ENCODE results near the gene MAN1A2.
"Not testable (repeated sequence)": the region's sequence is repeated elsewhere in the genome, so short reads cannot be mapped to it uniquely, and the experiment has no call there.

MAN1A2 gene

DNA sequence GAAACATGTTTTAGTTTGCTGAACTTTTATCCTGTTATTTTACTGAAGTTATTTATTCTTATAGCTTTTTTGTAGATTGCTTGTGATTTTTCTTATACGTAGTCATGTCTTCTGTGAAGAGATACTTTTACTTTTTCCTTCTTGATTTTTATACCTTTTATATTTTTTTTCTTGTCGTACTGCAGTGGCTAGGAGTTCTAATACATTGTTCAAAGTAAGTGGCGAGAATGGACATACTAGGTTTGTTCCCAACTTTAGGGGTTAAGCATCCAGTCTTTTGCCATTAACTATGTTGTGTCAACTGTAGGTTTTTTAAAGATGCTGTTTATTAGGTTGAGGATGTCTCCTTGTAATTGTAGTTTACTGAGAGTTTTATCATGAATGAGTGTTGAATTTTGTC, 36.3 kb downstream of the MAN1A2 start:
- DNase-seq = no peak

DNA sequence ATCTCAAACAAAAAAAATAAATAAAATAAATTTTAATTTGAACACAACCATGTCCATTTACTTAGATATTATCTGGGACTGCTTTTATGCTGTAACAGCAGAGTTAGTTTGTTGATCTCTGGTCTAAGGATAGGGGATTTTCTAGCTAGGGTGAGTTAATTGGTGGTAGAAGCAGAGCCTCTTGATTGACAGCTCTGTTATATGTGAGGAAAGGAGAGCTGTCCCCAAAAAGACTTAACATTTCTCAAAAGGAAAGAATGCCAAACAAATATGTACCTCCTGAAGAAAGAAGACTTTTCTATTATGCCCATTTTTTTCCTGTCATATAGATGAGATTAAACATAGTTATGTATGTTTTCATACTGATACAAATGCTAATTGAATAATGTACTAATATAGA, 37.8 kb downstream of the MAN1A2 start:
- no peak for DNase-seq

DNA sequence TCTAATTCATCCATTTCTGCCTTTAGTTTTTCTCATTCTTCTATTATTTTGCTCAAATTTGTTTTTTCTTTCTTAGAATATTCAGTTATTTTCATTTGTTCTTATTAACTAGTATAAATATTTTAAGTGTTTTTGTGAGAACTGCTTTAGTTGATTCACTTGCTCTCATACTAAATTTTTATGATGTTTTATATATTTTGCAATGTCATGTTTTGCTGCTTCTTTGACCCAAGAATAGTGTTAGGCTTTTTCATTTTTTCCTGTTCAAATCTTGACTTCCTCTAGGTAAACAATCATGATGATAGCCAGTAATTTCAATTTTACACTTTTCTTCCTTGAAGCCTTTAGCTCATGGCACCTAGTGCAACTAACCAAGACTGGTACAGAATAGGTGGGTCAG, 45.2 kb downstream of the MAN1A2 start:
- DNase-seq = no peak

DNA sequence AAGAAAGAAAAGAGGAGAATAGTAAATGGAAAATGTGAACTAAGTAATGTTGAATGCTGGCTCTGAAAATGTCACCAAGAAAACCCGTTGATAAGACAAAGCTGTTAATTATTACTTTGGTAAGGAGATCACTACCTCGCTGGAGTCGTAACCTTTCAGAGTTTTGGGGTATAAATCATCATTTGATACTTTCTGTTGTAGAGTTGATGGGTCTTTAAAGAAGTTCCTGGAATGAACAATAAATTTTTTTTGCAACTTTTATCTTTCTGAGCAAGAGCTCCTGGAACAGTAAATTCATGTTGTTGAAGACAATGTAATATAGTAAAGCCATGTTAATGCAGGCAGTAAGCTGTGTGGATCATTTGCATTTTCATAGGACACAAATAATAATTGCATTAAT, 46.2 kb downstream of the MAN1A2 start:
- no peak for DNase-seq

DNA sequence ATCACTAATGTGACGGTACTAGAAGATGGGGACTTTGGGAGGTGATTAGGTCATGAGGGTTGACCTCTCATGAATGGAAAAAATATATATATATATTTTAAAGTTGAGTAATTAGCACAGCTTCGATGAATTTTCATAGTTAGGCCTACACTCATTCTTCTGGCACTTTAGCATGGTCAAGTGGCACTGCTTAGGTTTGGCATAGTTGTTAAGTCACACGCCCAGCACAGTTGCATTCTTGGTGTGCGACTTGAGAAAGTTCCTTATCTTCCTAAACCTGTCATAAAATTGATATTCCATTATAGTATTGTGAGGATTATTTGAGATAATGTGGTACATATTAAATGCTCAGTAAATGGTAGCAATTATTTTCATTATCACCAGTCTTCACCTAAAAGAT, 47.7 kb downstream of the MAN1A2 start:
- DNase-seq = no peak

DNA sequence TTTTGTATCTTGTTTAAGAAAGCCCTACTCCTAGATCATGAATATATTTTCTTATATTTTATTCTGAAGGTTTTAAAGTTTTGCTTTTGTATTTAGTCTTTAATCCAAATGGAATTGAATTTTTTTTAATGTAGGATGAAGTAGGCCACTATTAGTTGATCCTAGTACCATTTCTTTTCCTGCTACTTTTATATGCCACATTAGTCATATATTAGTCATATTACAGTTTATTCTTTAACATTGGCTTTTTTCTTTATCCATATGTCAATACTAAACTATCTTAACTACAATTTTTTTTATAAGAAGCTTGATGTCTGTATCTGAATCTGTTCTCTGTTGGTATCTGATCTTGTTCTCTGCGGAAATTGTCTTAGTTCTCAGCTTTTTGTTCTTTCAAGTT, 48.8 kb downstream of the MAN1A2 start:
- no peak for DNase-seq

DNA sequence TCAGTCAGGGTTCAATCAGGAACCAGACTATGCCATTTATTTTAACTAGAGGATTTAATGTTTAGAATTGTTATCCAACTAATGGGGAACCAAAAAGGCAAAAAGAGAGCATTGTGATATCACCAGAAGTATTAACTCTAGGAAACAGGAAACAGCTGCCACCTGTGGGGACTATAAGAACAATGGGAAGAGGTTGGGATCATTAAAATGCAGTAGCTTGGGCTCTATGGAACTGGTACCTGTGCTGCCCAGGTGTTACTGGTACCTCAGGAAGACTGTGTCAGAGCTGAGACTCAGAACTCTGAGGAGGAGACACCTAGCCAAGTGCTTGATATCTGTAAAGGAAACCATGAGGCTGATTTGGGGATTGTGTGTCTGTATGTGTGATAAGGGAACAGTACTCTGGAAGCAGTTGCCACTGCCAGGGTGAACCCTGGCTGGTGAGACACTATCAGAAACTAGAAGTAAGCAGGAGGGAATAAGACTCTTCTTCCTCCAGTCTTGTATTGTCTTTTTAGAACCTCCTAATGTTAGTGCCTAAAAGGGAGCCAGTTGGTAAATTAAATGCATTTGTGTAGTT, 49.4 kb downstream of the MAN1A2 start:
- peak; percentile 74 for DNase-seq

DNA sequence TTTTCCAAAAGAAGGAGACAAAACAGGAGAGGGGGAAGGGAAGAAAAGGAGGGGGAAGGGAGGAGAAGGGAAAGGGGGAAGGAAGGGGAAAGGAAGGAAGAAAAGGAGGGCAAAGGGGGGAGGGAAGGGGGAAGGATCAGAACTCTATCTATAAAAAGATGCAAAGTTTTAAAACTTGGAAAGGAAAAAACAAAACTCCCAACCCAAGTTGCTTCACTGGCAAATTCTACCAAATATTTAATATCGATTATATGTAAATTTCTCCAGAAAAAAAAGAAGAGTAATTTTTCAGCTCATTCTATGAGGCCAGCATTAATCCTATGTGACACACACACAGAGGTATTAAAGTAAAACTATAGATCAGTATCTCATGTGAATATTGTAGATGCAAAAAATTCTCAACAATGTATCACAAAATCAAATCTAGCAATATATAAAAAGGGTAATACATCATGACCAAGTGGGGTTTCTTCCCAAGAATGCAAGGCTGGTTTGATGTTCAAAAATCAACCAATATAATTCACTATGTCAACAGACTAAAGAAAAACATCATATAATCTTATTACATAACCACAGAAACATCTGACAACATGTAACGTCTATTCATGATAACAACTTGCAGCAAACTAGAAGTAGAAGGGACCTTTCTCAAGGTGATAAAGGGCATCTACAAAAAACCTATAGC, 57.9 kb downstream of the MAN1A2 start:
- DNase-seq = no peak

DNA sequence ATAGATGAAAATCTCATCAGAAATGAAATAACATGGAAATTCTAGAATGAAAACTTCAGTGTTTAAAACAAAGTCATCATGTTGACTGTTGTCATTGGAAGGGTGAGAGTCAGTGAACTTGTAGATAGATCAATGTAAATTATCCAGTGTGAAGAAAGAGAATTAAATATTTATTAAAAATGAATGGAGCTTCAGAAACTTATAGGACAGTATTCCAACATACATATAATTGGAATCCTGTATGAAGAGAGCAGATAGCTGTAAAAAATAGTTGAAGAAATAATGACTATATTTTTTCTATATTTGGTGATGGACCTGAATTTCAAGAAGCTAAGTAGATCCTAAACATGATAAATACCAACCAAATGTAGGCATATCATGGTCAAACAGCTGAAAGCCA, 60.0 kb downstream of the MAN1A2 start:
- no peak for DNase-seq

DNA sequence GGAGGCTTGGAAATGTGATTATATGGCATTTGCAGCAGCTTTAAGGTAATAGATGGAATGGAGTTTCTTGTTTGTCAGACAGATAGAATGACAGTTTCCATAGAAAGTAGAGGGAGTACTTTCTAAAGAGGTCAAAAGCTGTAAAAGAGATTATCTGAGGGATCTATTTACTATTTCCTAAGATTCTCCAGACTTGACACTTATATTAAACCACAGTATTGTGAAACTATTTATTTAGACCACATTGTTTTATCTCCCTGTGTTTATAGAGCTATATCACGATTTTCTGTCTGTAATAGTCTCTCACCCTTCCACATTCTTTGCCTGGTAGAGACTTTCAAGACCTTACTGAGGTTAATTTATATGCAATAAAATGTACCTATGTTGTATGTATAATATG, 66.7 kb downstream of the MAN1A2 start:
- no peak for DNase-seq

DNA sequence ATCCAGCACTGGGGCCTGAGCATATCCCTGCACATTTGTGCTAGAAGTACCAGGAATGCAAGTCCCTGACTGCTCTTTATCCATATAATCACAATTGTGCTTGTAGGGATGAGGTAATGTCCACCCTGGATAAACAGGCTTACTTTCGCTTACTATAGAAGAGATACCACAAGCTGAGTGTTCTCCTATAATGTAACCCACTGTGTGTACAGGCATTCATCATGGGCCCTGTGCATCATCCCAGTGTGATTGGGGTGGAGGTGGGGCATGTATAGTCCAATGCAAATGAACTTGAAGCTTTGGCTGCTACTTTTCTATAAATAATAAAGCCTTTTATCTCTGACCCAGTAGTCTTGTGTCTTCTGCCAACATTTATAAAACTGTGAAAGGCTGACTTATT, 69.3 kb downstream of the MAN1A2 start:
- DNase-seq = no peak

DNA sequence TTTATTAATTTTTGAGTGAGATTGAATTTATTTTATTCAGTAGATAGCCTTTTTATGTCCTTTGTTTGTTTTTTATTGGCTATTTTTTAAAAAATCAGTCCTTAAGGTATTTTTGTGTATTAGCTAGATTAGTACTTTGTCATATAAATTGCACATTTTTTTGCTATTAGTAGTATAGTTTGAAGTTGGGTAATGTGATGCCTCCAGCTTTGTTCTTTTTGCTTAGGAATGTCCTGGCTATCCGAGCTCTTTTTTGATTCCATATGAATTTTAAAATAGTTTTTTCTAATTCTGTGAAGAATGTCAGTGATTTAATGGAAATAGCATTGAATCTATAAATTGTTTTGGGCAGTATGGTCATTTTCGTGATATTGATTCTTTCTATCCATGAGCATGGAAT, 80.4 kb downstream of the MAN1A2 start:
- DNase-seq = no peak

DNA sequence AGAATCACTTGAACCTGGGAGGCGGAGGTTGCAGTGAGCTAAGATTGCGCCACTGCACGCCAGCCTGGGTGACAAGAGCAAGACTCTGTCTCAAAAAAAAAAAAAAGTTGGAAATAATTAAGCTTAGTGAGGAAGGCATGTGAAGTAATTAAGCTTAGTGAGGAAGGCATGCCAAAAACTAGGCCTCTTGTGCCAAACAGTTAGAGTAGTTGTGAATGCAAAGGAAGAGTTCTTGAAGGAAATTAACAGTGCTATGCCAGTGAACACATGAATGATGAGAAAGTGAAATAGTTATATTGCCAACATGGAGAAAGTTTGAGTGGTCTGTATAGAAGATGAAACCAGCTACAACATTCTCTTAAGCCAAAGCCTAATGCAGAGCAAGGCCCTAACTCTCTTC, 85.0 kb downstream of the MAN1A2 start:
- DNase-seq = no peak

DNA sequence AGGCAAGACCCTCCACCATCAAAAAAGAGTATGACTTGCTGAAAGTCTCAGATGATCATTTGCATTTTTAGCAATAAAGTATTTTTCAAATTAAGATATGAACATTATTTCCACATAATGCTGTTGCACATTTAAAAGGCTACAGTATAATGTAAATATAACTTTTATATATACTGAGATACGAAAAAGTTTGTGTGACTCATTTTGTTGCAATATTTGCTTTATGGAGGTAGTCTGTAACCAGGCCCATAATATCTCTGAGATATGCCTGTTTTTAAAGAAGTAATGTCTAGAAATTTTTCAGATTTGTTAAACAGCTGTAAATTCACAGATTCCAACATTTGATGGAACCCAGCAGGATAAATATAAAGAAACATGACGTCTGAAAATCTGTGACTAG, 86.7 kb downstream of the MAN1A2 start:
- no peak for DNase-seq

DNA sequence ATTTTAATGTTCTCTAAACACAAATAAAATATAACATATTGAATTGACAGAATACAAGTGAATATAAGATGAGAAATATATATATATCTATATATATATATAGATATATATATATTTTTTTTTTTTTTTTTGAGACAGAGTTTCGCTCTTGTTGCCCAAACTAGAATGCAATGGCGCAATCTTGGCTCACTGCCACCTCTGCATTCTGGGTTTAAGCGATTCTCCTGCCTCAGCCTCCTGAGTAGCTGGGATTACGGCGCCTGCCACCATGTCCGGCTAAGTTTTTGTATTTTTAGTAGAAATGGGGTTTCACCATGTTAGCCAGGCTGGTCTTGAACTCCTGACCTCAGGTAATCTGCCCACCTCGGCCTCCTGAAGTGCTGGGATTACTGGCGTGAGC, 91.2 kb downstream of the MAN1A2 start:
- DNase-seq = not testable (repeated sequence)

DNA sequence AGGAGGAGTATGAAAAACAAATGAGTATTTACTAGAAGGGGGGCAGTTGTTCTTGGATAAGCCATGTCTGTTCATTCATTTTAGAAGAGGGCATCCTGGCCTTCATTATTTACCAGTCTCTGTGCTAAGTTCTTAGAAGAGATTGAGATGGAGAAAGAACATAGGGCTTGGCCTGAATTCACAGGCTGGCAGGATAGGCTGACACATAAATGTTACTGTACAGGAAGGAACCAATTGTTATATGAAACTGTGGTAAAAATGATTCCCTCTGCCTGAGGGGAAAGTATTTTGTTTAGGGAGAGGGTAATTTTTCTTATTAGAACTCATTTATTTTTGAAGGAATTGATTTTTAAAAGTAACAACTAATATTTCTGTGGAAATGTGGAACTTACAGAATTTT, 99.5 kb downstream of the MAN1A2 start:
- no peak for DNase-seq

DNA sequence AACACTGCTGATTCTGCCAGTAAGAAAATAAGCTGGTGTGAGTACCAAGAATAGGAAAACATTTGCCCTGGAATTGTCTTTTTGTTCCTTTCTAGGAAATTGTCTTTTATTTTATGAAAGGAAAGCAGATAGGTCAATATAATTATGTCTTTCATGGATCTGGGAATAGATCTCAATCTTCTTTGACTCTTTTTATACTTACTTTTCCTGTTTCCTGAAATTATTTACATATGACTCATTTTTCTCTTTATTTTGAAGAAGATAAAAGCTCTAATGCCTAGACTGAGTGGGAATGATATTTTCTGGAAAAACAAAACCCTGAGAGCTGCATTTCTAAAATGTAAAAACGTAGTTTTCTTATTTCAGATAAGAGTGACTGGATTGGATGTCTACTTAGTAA, 100.1 kb downstream of the MAN1A2 start:
- no peak for DNase-seq

DNA sequence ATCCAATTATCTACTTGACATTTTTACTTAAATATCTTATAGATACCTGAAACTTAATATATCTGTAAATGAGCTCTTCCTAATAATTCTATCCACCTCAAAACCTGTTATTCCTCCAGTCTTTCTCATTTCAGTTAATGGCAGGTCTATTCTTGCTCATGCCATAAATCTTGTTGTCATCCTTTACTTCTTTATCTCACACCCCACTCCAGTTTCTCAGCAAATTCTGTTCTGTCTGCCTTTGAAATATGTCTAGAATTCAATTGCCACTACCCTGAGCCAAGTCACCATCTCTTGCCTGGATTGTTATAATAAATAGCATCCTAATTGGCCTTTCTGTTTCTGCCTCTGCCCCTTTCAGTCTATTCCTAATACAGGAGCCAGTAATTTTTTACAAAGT, 105.8 kb downstream of the MAN1A2 start:
- DNase-seq = no peak

DNA sequence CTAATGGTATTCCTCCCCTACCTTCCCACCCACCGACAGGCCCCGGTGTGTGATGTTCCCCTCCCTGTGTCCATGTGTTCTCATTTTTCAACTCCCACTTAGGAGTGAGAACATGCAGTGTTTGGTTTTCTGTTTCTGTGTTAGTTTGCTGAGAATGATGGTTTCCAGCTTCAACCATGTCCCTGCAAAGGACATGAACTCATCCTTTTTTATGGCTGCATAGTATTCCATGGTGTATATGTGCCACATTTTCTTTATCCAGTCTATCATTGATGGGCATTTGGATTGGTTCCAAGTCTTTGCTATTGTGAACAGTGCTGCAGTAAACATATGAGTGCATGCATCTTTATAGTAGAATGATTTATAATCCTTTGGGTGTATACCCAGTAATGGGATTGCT, 108.2 kb downstream of the MAN1A2 start:
- DNase-seq = not testable (repeated sequence)

DNA sequence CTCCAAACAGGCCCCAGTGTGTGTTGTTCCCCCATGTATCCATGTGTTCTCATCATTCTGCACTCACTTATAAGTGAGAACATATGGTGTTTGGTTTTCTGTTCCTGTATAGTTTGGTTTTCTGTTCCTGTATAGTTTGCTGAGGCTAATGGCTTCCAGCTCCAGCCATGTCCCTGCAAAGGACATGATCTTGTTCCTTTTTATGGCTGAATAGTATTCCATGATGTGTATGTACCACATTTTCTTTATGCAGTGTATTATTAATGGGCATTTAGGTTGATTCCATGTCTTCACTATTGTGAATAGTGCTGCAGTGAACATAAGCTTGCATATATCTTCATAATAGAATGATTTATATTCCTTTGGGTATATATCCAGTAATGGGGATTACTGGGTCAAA, 111.8 kb downstream of the MAN1A2 start:
- DNase-seq = no peak

DNA sequence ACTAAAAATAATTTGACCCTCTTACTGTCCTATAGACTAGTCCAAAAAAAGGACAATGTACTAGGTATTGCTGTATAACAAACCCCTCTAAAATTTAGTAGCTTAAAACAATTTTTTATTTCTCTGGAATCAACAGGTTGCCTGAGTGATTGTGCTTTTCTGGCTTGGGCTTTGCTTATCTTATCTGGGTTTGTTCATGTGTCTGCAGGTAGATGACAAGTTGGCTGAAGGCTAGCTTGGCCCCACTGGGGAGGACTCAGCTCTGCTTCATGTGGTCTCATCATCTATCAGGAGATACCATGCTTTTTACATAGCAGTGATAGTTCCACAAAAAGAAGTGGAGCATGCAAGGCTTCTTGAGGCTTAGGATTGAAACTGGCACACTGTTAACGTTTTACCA, 114.2 kb downstream of the MAN1A2 start:
- DNase-seq = peak; percentile 6

DNA sequence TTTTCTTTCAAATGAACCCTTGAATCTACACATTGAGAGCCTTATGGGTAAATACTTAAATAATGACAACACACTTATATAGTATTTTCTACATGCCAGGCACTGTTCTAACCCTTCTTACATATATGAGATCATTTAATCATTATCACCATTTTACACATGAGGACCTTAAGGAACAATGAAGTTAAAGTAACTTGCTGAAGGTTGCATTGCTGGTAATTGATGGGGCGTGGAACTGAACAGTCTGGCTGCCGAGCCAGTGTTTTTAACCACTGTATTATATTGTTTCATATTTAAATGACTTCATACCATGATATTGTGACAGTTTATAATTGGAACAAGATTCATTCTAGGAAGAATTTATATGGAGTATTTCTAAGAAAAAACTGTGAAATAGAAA, 126.7 kb downstream of the MAN1A2 start:
- no peak for DNase-seq

DNA sequence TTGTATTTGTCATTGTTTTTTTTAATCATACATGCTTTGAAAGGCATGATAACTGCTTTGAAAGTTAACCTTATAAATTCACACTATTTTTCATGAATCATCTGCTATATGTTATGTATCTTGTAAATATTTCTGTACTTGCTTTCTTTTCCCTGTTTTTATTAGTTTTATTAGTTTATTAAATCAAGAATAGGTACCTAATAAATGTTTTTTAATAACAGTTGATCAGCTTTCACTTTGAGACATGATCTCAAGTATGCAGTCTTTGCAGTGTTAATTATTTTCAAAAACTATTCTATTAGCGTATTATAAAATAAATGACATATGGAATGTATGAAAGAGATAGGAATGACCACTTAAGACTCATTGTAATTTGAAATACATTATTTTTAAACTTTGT, 127.8 kb downstream of the MAN1A2 start:
- DNase-seq = no peak

DNA sequence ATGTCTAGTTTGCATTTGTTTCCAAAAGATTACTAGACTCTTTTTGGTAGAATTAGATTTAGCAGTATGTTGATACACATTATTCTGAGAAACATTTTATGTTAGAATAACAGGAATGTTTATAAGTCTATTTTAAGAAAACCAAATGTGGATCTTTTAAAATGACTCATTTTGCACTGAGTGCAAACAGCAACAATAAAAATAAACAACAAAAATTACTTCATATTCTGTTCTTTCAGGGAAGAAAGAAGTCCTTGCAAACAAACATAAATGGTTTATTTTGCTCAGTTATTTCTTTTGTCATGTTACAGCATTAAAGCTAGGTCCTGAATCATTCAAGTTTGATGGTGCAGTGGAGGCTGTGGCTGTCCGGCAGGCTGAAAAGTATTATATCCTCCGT, 131.8 kb downstream of the MAN1A2 start:
- DNase-seq = no peak

DNA sequence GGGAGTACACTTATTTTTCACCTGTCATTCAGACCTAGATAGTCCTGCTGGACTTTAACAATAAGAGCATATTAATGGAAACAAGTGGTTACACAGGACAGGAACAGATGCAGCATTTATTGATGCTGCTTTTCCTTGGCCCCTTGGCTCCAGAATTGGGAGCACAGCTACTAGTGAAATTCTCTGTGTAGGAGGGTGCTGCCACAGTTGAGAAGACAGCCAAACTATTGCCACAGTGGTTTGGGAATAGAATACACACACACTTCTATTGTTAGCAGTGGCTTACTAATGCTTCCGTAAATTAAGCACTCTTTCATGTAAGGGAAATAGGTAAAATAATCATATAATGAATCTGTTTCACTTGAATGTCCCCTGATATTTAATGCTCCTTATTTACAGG, 133.3 kb downstream of the MAN1A2 start:
- no peak for DNase-seq

Data from hematopoietic multipotent progenitor cell treated with erythropoietin and hydrocortisone succinate and interleukin-3 and kit ligand, for 8 days (in vitro differentiated cells).